GM19193 (cell line): ENCODE measurements around the gene KPTN.

ENCODE experiments used
- POLR2A ChIP-seq: IDR thresholded peaks from 4 replicates; pipeline ENCODE4 v1.6.1; 2011; ENCODE audit not compliant: insufficient read depth, insufficient read length; ENCODE audit errors: extremely low read depth

Gene KPTN

GRCh38 chr19:47512183-47512947 lies 28.3 kb upstream of the KPTN start:
- TF ChIP-seq POLR2A: no peak

DNA sequence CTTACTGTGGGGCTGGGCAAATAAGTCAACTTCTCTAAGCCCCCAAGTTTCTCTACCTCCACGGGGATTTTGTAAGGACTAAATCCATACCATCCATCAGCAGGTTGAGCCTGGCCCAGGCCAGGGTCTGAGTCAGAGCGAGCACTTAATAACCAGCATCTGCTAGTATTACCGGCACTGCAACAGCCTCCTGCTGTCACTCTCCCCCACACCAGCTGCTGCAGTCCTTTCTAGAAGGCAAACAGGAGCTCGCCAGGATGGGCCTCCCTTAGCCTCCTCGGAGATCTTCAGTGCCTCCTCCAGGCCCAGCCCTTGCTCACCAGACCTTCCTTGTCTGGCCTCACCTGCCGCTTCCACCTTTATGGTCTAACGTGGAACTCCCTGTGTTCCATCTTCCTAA lies 27.7 kb upstream of the KPTN start:
- no peak for TF ChIP-seq POLR2A

DNA sequence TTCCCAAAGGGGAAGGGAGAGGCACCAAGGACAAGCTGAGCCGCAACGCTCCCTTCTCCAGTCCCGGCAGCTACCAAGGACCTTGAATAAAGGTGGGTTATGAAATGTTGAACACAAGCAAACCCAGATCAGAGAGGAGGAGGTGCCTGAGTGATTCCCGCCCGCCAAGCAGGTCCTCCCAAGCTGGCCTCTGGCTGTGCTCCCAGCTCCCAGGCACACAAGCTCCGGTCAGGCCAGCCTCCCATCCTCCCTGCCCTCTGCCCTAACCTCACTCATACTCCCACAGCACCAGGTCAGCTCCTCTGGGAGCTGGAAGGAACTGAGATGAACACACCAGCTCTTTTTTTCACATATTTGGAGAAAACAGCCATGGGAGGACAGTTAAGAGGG lies 27.1 kb upstream of the KPTN start:
- TF ChIP-seq POLR2A: no peak

DNA sequence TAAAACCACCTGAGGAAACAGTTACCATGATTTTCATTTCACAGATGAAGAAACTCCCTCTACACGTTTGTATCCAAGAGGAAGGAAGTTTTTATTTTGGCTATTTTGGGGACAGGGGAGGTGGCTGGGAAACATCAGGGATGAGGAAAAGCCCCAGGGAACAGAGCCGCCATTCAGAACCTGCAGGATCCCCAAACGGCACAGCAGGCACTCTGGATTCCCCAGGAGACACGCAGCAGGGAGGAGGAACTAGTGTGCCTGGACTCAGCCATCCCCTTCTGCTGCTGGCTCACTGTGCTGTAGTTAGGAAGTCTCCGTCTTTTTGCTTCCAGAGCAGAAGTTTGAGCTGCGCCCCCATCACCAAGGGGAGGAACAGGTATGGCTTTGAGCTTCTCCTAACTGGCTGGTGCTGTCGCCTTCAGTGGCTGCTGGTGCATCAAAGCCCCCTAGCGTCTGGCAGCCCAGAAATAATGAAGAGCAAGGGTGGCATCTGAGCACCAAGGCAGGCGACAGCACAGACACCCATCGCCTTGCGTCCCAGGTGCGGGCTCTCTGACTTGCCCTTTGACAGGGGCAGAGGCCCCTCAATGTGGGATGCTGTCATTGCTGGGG lies 26.6 kb upstream of the KPTN start:
- TF ChIP-seq POLR2A: no peak

- TF ChIP-seq POLR2A: no peak
These were observed 26.0 kb upstream of the KPTN start for GRCh38 chr19:47509973-47510372.

- TF ChIP-seq POLR2A: no peak
These were observed 25.3 kb upstream of the KPTN start for GRCh38 chr19:47509170-47509847.

DNA sequence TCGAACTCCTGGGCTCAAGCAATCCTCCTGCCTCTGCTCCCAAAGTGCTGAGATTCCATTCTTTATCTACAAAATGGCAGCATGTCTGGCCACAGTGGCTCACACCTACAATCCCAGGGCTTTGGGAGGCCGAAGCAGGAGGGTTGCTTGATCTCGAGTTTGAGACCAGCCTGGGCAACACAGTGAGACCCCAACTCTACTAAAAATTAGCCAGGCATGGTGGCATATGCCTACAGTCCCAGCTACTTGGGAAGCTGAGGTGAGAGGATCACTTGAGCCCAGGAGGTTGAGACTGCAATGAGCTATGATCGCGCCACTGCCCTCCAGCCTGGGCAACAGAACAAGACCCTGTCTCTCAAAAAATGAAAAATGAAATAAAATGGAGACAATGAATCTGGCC lies 24.7 kb upstream of the KPTN start:
- TF ChIP-seq POLR2A: no peak

GRCh38 chr19:47507924-47508553 lies 24.0 kb upstream of the KPTN start:
- no peak for TF ChIP-seq POLR2A

DNA sequence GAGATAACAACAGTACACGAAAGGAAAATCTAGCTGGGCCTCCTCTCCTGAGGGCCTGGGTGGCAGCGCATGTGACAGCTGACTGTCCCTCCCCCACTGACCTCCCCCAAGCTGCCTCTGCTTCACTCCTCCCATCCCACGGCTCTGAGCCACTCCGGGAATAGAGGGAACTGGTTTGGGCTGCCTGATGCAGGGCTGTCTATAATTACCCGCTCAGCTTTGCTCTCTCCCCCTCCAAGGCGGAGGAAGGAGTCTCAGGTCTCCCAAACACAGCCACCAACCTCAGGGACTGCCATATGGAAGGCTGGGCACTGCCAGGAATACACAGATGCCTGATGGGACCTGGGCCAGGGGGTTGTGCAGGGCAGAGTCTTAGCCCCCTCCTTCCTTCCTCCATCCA lies 23.0 kb upstream of the KPTN start:
- TF ChIP-seq POLR2A: no peak

DNA sequence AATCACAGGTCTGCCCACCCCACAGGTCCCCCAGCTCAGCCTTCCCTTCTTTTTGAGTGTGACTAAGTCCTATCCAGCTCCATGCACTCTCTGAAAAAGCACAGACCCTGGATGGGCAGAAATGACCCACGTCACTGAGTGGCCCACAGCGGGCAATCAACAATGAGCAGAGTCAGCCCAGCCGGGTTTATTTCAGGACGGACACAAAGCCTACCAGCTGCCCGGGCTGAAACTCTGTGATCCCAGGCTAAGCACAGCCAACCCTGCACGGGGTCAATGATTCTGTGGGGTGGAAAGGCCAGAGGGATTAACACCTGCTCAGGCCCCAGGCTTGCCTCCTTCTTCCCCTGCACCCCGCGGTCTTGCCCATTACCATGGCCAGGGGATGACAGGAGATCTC lies 22.4 kb upstream of the KPTN start:
- no peak for TF ChIP-seq POLR2A

DNA sequence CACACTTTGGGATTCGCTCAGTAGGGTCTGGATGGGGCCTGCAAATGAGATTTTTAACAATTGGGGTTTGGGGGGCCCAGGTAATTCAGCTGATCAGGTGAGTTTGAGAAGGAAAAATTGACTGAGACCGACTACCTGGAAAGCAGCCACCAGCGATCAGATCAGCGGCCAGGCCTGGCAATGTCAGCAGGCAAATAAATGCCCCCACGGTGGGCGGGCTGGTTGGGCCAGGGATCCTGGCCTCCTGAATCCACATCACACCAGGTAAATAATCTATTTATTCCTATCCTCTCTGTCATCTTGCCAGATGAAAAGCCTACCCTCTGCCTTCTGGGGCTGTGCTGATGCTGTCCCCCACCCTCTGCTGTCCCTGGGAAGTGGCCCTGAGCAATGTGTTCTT lies 21.5 kb upstream of the KPTN start:
- no peak for TF ChIP-seq POLR2A

GRCh38 chr19:47503826-47504150 lies 19.8 kb upstream of the KPTN start:
- no peak for TF ChIP-seq POLR2A

DNA sequence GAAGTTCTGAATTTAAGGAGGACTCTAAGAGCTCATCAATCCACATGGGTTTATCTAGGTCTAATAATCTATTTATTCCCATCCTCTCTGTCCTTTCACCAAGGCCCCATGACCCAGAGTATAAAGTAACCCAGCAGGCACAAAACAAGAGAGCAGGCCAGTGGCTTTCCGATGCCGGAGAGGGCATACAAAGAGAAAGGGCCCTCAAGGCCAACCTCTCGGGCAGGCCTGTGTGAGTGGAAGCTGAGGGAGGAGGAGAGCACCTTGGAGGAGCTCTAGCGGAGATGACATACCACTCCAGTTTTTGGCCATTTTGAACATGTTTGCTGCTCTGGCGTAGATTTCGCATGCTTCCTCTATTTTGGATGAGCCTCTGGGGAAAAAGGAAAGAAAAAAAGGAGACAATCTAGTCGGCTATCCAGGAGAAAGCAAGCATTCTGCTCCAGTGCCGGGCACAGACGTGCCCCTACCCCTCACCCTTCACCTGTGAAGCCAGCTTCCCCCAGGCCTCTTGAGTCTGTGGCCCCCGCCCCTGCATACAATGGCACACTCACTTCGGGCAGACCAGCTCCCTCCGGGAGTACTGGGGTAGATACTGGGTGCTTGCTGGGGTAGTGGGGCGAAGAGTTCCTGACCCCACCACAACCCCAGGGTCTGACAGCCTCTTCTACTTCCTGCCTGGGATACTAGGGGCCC lies 19.3 kb upstream of the KPTN start:
- TF ChIP-seq POLR2A: no peak

- no peak for TF ChIP-seq POLR2A
These were observed 16.1 kb upstream of the KPTN start for GRCh38 chr19:47499863-47500830.
